Cardiac muscle cell (in vitro differentiated cells and primary cell): ENCODE measurements around the gene PIEZO1. TPM values are rescaled to one million over a fixed set of nuclear protein-coding genes. Genes with fewer than 3 reads are reported as not detected.

Experiments
- DNase-seq, 2 donors: peaks; one replicate each; pipeline versions ENCODE4 v3.0.0 to v3.0.0-alpha.2; 2010 to 2017; ENCODE audit warnings: low read depth in 1 of 2, low spot score in 1 of 2
- H3K27ac ChIP-seq: fragments of 200-600 bp; sonication (generic); 2 replicates; pipeline ENCODE4 v1.5.1; 2016
- H3K27me3 ChIP-seq: fragments of 200-600 bp; sonication (generic); 2 replicates; pipeline ENCODE4 v1.6.0; 2016; ENCODE audit warnings: control low read depth
- H3K36me3 ChIP-seq: fragments of 200-600 bp; sonication (generic); 2 replicates; pipeline ENCODE4 v1.5.1; 2016; ENCODE audit warnings: control low read depth
- H3K4me1 ChIP-seq: fragments of 200-600 bp; sonication (generic); 2 replicates; pipeline ENCODE4 v1.8.1; 2017; ENCODE audit warnings: low read depth, mild to moderate bottlenecking, mixed run types
- H3K4me3 ChIP-seq: fragments of 200-600 bp; sonication (generic); 2 replicates; pipeline ENCODE4 v1.5.1; 2016; ENCODE audit warnings: mild to moderate bottlenecking
- H3K9me3 ChIP-seq: fragments of 200-600 bp; sonication (generic); 2 replicates; pipeline ENCODE4 v1.5.1; 2017; ENCODE audit warnings: low read depth, mild to moderate bottlenecking, control low read depth
- CTCF ChIP-seq: IDR thresholded peaks from 2 replicates; pipeline ENCODE4 v1.5.1; 2012; ENCODE audit warnings: low read depth, mild to moderate bottlenecking, low read length
- polyA plus RNA-seq: library from polyadenylated mRNA; unstranded; fragments of >200 nt; fragmentation: Nextera tagmentation; extraction: Ambion mirVana; gene quantifications from 2 replicates; pipeline ENCODE4 v1.2.1, GENCODE V29; 2016
- total RNA-seq: library from RNA; depleted of rRNA; stranded (reverse); fragments of >200 nt; gene quantifications from 2 replicates; pipeline ENCODE4 v1.2.3, GENCODE V29; 2016

Gene PIEZO1
- total and polyA plus RNA-seq, 2 experiments from 2014 or later, result 32.7 to 121 TPM

GRCh38 chr16:88807142-88807625 is 22.2 kb upstream of the PIEZO1 start:
- DNase-seq, result no peak
- Histone ChIP-seq H3K4me1 (peaks cover 4% of the 10 kb centered on the region), H3K36me3 (peaks cover 10% of the 10 kb centered on the region), H3K27me3 (no peaks in the 10 kb centered on the region), H3K4me3 (no peak overlapping the region), H3K27ac (no peak overlapping the region), H3K9me3 (no peaks in the 10 kb centered on the region)
- no peak for TF ChIP-seq CTCF

- Histone ChIP-seq H3K4me1 (peaks cover 4% of the 10 kb centered on the region), H3K36me3 (peaks cover 10% of the 10 kb centered on the region), H3K27me3 (no peaks in the 10 kb centered on the region), H3K9me3 (no peaks in the 10 kb centered on the region), H3K4me3 (no peak overlapping the region), H3K27ac (no peak overlapping the region)
- no peak for TF ChIP-seq CTCF
- DNase-seq, result no peak
These were observed 21.6 kb upstream of the PIEZO1 start for GRCh38 chr16:88806491-88807111.

GRCh38 chr16:88805887-88806393 is 20.9 kb upstream of the PIEZO1 start:
- Histone ChIP-seq H3K4me3 (no peak overlapping the region), H3K27ac (no peak overlapping the region), H3K27me3 (no peaks in the 10 kb centered on the region), H3K9me3 (no peaks in the 10 kb centered on the region), H3K4me1 (peaks cover 4% of the 10 kb centered on the region), H3K36me3 (peaks cover 10% of the 10 kb centered on the region)
- DNase-seq, result no peak
- TF ChIP-seq CTCF, result no peak

- no peak for DNase-seq
- Histone ChIP-seq H3K4me3 (no peak overlapping the region), H3K36me3 (peaks cover 10% of the 10 kb centered on the region), H3K27ac (no peak overlapping the region), H3K27me3 (no peaks in the 10 kb centered on the region), H3K4me1 (no peaks in the 10 kb centered on the region), H3K9me3 (no peaks in the 10 kb centered on the region)
- no peak for TF ChIP-seq CTCF
These were observed 20.3 kb upstream of the PIEZO1 start for GRCh38 chr16:88805340-88805715.

GRCh38 chr16:88804552-88805339 is 19.7 kb upstream of the PIEZO1 start:
- no peak overlapping the region for H3K27ac ChIP-seq
- H3K36me3 ChIP-seq, result peaks cover 10% of the 10 kb centered on the region
- no peak for TF ChIP-seq CTCF
- no peak for DNase-seq
- no peaks in the 10 kb centered on the region for H3K27me3 ChIP-seq
- H3K9me3 ChIP-seq, result no peaks in the 10 kb centered on the region
- H3K4me3 ChIP-seq, result peak overlapping the region; percentile 55
- no peaks in the 10 kb centered on the region for H3K4me1 ChIP-seq
